GM18867 (cell line): ENCODE data around the gene TRIP13.
"Not testable (repeated sequence)": the region's sequence is repeated elsewhere in the genome, so short reads cannot be mapped to it uniquely, and the experiment has no call there.

Experiments
- ATAC-seq: cut with Tn5 transposase; IDR thresholded peaks from one replicate; pipeline ENCODE4 v1.9.1; 2021; ENCODE audit warnings: mild to moderate bottlenecking, moderate library complexity; ENCODE audit not compliant: unreplicated experiment

Gene TRIP13

DNA sequence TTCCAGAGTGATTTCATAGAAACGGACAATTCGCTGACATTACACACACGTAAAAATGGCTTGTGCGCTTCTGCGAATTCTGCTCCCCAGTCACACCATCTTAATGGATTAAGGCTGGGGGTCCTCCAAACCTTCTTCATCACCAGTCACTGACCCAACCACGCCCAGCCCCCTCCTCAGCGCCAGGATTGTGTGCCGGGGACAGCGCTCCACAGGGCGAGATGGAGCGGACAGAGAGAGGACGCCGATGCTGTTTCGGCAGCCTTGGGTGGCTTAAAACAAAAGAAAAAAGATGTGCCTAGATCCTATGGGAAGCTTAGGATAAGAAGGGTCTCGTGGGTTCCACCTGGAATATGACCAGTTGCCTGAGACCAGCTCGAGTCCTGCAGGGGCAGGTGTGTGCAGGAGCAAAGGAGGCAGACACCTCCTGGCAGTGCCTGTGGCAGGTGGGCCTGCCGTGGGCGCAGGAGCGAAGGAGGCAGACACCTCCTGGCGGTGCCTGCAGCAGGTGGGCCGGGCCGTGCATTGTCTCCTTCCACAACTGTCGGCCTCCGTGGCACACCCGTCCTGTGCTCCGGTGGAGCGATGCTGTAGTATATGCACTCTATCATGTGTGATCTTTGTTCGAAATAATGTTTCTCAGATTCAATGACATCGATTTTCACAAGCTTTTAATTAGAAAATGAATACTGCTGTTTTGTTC lies 20.9 kb upstream of the TRIP13 start:
- ATAC-seq = no peak

DNA sequence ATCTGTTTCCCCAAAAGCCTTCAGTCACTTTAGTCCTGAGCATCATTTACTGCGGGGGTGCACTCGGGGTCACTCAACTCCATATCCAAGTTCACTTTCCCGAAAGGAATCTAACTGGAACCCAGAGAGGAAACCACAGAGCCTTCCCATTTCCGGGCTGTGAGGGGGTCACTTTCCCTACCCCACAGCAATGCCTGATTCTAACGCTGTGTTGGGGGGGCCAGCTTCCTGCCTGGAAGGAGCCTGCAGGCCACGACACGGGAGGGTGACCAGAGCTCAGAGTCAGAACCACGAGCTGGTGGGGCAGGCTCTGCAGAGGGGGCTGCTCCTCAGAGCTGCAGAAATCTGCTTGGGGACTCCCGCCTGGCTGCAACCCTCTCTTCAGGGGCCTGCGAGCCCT lies 20.4 kb upstream of the TRIP13 start:
- ATAC-seq = no peak

DNA sequence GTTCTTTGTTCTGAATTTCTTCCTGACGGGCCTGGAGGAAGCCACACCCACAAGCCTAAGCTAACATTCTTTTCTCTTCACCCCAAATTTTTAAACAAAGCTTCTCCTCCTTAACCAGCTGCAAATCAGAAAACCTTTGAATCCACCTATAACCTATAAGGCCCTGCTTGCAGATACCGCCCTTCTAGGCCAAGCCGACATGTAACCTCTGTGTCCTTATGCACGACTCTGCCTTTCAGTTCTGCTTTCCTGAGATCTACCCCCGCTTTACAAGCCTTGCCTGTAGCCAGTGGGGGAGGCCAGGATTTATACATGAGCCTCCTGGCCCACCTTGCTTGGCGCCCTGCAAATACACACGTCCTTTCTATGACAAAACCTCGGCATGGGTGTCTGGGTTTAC lies 19.4 kb upstream of the TRIP13 start:
- ATAC-seq = peak; percentile 48

DNA sequence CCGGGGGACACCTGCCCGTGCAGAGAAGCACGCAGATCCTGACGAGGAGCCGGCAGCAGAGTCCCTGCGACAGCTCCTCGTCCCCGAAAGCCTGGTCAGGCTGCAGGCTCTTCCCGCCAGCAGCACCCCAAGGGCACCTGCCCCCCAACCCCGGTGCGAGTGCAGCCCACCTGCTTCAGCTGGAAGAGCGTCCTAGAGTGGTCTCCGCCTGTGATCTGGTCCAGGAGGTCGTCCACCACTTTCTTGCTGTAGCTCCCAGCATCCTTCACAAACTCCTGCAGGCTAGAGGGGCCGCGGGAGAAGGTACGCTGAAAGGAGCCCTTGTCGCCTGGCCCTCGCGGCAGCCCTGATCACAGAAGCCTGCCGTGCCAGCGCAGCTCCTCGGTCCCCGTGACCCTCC lies 16.8 kb upstream of the TRIP13 start:
- no peak for ATAC-seq

DNA sequence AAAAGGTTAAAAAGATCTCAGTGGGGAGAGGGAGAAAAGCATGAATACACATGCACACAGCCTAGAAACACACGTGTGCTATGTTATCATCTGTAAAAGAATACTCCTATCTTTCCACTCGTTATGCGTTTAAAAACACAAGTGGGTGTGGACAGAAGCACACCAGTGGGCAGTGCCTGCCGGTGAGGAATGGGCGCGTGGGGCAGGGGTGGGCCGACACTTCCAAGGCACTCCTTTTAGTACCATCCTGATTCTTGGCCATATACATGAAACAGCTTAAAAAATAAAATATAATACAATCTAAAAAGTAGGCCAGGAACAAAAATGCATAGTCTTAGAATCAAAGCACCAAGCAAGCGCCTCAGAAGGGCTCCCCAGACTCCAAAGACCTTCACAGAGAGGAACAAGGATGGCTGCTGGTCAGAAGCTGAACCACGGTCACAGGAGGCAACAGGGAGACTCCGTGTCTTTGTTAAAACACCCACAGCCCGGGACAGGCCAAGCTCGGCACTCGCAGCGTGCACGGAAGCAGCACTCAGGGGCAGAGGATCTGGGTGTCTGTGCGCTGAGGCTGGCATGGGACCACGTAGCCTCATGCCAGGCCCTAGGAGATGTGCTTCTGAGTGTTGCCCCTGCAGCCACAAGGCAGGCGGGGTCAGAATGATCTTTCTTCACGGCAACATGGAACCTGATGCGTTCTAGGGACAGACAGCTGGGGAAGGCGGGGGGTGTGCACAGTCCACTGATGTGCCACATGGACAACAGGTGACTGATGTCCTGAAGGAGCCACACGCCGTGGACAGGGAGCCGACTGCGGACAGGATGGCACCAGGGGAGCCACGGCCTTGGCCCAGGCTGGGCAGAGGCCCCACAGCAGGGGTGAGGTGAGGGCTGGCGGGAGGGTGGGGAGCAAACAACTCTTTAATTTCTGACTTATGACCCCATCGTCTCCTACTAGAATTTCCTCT lies 16.0 kb upstream of the TRIP13 start:
- ATAC-seq = no peak

DNA sequence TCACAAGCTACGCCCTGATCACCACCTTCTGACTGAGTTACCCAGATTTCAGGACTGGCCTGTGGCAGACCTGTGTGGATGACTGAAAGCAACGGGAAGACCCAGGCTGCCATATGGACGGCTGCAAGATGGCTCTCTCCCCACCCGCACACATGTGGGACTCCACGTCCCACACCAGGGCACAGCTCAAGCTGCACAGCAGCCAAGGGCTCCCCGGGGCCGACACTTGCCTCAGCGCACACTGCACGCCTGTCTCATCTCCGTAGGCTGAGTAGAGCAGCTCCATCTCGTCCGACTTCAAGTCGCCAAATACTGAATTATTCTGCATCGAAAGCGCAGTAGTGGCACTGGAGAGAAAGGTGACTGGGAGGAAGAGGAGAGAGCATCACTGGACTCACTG lies 14.6 kb upstream of the TRIP13 start:
- ATAC-seq = no peak

DNA sequence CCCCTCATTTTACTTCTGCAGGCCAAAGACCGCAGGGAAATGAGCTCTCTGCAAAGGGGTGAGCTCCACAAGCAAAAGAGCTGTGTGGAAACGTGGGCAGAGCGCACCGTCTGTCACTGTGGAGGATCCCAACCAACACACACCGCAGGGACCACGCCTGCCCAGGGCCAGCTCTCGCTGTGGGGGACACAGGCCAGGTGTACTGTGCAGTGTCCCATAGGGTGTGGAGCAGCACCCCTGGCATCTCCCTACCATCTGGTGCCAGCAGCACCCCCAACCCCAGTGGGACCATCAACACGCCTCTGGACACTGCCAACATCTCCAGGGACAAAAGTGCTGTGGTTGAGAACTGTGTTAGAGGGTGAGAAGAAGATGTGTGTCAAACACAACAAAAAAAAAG lies 14.0 kb upstream of the TRIP13 start:
- ATAC-seq = not testable (repeated sequence)

DNA sequence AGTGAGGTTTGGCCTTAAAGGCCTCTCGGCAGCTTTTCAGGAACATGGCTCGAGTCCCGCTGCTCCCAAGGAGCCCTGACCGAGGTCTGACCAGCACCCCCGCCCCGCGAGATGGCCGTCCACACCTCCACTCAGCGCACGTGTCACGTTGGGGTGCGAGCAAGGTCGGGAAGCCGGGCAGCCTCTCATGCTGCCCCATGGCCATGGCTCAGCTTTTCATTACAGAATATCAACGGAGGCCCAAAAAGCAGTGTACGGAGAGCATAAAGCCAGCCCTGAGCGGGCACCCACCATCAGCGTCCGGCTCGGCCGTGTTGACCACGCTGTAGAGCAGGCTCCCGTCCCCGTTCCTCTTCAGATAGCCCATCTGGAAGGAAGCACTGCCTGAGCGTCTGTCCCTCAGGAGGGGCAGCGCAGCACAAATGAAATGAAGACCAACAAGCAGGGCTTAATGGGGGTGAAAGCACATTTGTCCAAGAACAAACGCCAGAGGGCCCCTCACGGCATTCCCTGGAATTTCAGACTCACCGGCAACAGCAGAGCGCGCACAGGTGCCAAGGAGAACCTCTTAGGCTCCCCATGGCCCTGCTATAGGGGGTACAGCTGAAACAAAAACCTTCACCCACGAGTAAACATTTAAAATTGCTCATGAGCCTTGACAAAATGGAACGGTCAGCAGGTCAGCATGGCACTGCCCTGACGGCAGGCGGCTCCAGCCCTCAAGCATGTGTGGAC lies 11.7 kb upstream of the TRIP13 start:
- ATAC-seq = no peak

DNA sequence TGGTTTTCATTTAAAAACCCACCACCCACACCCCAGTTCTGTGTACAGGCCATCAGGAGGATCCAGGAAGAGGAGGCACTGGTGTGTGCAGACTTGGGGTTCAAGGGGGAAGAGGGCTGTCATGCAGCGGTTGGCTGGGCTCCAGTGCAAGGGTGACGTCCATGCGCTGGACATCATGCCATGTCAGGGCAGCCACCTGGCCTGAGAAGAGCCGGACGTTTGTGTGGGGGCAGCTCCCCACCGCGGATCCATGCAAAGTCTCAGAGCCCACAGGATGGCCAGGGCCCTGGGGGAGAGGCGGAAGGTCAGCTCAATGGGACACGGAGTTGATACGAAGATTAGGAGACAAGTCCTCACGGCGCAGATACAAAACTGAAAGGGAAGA lies 11.1 kb upstream of the TRIP13 start:
- ATAC-seq = no peak

DNA sequence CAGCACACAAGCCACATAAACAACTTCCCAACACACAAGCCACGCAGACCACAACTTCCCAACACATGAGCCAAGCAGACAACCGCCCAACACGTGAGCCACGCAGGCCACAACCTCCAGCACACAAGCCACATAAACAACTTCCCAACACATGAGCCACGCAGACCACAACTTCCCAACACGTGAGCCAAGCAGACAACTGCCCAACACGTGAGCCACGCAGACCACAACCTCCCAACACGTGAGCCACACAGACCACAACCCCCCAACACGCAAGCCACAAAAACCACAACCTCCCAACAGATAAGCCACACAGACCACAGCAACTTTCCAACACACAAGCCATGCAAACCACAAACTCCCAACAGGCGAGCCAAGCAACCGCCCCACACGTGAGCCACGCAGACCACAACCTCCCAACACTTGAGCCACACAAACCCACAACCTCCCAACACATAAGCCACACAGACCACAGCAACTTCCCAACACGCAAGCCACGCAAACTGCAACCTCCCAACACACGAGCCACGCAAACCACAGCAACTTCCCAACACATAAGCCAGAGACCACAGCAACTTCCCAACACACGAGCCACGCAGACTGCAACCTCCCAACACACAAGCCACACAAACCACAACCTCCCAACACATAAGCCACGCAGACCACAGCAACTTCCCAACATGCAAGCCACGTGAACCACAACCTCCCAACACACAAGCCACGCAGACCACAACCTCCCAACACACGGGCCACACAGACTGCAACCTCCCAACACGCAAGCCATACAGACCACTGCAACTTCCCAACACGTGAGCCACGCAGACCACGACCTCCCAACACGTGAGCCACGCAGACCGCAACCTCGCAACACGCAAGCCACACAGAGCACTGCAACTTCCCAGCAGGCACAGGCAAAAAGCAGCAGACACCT lies 10.2 kb upstream of the TRIP13 start:
- no peak for ATAC-seq

DNA sequence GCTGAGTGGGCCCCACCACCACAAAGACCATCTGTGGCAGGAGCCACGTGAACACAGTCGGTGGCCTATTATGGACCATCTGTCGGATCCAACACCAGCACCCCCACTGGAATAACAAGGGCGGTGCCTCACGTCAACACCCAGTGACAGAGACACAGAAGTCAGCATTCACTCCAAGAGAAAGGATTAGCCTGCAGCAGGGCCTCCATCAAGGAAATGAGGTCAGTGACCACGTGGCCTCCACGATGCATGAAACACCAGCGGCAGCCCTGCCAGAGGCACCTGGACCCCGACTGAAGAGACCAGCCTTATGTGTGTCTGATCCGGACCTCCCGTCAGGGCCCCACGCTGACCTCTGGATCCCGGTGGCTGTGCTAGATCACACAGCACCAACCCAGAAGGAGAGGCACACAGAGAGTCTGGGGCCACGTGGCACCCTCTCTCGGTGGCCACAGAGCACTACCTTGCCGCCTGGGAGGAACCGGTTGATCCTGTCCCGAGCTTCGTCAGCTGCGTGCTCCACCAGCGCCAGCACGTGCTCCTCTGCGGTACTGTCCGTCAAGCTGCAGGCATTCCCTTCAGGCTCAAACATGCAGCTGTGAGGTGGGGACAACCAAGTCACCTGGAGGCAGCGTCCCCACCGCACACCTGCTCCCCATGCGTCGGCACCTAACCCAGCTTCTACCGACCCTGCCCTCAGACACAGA lies 9.1 kb upstream of the TRIP13 start:
- ATAC-seq = no peak

DNA sequence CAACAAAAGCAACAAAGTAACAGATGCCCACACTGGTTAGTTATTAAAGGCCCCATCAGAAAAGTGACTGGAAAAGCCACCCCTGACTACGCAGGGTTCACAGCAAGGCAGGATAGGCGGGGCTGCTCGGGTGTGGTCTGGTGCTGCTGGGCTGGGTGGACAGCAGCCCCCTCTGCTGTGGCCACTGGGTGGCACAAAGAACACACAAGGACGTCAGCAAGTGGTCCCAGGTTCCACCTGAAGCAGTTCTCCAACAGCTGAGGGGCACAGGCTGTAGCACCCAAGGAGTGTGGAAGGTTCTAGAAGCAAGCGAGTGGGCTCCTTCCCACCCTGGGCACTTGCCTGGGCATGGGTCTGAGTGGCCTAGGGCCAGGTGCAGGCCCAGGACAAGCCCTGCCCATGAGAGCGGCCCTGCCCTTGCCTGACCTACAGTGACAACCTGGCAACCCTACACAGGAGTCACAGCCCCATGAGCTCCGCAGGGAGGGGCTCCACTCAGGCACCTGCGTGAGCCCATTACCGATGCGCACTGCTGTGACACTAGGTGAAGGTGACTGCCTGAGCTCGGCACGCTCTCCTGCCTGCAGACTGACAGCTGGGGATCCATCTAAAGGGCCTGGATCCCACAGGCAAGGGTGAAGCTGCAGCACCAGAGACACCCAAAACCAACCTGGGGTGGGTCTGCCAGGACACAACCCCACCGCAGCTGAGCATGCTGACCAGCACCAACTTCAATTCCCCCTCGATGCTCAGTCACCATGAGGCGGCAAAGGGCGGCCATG lies 8.1 kb upstream of the TRIP13 start:
- ATAC-seq = no peak

DNA sequence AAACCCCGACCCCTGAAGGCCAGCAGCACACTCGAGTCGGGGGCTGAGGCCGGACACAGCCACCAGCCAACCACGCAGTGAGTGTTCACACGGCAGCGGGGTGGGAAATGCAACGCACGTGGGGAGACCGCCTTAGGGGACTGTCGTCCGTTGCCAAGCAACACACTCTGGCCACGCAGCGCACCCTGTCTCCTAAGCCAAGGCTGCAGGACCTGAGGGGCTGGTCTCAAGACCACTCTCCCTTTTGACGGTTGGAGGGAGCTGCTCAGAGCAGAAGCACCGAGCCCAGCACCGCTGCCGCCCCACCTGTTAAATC lies 7.6 kb upstream of the TRIP13 start:
- no peak for ATAC-seq

DNA sequence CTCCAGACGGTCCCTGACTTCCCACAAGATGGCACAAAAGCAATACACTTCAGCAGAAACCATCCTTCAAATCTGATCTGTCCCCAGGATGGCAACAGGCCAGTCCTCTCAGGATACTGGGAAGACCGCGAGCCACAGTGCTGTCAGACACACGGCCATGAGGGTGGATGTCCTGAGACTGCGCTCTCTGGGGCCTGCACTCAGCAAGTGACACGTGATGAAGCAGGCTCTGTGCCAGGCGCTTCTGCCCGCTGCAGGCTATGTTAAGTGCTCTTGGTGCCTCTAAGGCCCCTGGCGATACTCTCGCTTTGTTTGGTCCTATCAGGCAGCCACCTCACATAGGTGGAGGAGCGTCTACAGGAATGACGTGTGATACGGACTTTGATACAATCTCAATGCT lies 7.2 kb upstream of the TRIP13 start:
- no peak for ATAC-seq

DNA sequence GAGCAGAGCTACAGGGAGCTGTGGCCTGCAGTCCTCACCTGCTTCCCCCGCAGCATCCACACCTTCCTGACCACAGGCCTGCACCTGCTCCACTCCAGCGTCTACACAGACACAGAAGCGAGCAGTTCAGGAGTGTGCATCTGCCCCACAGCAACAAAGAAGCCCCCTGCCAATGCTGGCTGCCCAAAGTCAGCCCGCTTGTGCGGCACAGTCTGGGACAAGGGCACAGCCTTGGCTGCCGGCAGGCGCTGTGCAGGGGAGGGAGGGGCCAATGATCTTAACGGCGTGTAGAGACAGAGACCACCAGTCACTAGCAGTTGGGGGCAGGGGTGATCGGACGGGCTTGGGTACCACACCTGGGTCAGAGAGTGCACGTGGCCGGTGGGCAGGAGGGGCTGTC lies 6.6 kb upstream of the TRIP13 start:
- ATAC-seq = no peak

DNA sequence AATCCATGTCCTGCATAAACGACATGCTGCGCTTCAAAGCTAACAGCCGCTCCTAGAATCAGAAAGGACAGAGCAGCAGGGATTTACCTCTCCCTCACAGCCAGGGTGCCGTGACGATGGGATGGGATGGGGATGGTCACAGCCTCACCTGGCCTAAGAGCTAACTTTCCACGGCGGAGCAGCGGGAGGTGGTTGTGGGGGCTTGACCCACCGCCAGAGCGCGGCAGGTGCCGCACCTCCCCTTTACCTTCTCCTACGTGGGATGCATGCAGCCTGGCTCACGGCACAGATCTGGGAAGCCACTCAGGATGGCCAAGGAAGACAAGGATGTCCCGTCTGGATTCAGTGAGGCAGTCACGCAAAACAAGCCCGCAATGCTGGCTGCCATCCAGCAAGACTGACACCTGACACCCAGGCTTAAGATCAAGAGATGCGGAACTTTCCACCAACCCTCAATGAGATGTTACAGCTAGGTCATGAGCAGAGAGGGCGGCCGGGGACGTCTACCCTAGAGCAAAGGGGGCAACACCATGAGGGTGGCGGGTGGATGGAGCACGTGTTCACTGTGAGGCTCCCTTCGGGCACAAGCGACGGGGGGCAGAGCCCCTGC lies 5.9 kb upstream of the TRIP13 start:
- ATAC-seq = no peak

DNA sequence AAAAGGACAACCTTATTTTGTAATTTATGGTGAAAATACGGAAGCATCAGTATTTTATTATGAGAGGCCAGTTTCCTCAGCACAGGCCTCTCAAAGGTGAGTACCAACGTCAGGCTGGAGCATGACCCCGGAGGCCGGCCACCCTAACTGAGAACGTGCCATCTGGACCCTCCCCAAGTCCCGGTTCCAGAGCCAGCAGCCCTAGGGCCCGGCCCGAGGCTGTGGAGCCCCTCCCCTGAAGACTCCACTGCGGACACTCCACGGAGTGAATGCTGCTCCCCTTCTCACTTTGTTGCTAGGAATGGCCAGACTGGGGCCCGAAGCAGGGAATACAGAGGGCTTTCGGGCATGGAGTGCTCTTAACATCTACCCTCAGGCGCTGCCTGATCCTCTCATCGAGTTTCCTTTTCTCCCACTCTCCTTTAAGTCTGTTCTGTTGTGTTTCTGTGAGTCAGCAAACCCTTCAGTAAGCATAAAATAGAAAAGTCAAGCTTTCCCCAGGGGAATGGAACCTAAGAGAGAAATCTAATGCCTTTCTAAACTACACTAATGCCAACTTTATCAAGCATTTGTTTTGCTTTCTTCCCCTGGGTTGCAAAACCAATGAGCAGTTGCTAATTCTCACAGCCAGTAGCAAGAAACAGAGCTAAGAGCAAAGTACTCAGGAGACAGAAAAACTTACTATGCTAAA lies 4.6 kb upstream of the TRIP13 start:
- no peak for ATAC-seq

DNA sequence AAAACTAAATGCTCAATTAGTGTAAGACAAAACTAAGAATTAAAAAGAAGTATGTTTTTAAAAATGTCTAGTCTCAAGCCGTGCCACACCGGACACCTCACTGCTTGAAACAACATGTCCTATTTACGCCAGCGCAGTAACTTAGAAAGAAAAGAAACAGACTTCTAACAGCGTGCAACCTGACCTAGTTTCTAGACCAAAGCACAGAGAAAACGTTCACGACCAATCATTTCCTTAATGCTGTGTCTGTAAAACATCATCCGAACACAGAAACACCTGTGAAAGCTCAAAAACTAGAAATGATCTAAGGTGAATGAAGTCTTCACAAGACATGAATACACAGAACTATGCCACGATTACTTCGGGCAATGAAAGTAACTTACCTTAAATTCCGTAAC lies 4.0 kb upstream of the TRIP13 start:
- ATAC-seq = no peak
